Measurements from ENCODE around the gene SKOR1.

SKOR1 gene

GRCh38 chr15:67884009-67884408 is 58.7 kb downstream of the SKOR1 start:
- DNase-seq (ENCODE audit: low read depth, low spot score) = no peak

Data from activated naive CD8-positive, alpha-beta T cell treated with anti-CD3 and anti-CD28 coated beads, Interleukin-2, amount 50 U/mL, for 16 hours (primary cell).